Cardiac fibroblast (primary cell): ENCODE data around the gene CUEDC1.
"Not testable (repeated sequence)": the region's sequence is repeated elsewhere in the genome, so short reads cannot be mapped to it uniquely, and the experiment has no call there.

Experiments used
- DNase-seq, 2 donors: peaks; one replicate each; pipeline versions ENCODE4 v3.0.0 to v3.0.0-alpha.2; 2010; ENCODE audit warnings: low read depth in 2 of 2
- H3K4me3 ChIP-seq, 2 donors: replicated peaks in 1 of 2; 1 replicate in 1 of 2; 2 replicates in 1 of 2; pipeline ENCODE4 v1.5.1; 2011; ENCODE audit warnings: low read depth in 2 of 2, low read length in 2 of 2, mild to moderate bottlenecking in 2 of 2, moderate library complexity in 1 of 2
- TF ChIP-seq, protein P1 (sequence below): IDR thresholded peaks from one replicate; pipeline ENCODE4 v1.5.1; 2011; ENCODE audit warnings: low read depth, mild to moderate bottlenecking, low read length, inconsistent platforms

The CUEDC1 gene

DNA sequence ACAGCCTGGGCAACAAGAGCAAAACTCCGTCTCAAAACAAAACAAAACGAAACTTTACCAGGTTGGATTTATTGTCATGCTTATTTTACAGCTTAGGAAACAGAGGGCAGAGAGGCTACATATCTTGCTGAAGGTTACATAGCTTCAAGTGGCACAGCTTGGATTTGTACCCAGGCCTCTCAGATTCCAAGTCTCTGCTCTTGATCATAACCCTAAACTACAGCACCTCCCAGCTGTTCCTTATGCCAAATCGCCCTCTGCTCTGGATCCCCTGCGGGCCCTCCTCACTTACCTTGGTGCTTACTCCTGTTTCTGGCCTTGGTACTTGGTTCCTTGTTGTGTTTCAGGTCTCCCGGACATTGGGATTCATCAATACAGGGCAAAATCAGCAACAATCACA is 11.7 kb upstream of the CUEDC1 start:
- H3K4me3 ChIP-seq: no peak overlapping the region
- DNase-seq: no peak
- TF ChIP-seq, protein P1, sequence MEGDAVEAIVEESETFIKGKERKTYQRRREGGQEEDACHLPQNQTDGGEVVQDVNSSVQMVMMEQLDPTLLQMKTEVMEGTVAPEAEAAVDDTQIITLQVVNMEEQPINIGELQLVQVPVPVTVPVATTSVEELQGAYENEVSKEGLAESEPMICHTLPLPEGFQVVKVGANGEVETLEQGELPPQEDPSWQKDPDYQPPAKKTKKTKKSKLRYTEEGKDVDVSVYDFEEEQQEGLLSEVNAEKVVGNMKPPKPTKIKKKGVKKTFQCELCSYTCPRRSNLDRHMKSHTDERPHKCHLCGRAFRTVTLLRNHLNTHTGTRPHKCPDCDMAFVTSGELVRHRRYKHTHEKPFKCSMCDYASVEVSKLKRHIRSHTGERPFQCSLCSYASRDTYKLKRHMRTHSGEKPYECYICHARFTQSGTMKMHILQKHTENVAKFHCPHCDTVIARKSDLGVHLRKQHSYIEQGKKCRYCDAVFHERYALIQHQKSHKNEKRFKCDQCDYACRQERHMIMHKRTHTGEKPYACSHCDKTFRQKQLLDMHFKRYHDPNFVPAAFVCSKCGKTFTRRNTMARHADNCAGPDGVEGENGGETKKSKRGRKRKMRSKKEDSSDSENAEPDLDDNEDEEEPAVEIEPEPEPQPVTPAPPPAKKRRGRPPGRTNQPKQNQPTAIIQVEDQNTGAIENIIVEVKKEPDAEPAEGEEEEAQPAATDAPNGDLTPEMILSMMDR: no peak

DNA sequence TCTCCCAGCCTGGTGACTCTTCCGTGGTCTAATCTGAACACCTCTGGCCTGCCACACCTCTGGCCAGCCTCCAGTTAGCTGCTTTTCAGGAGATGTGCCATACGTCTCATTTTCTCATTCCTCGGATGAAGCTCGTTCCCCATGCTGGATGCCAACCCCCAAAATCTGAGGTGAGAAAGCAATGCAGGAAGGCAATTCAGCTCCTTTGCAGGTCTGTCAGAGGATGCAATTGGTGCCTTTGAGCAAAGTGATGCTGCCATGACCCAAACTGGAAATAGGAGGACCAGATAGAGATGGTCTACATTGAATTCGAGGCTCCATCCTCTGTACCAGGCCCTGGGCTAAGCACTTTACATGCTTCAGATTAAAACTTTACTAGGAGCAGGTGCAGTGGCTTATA is 11.0 kb upstream of the CUEDC1 start:
- H3K4me3 ChIP-seq: no peak overlapping the region
- TF ChIP-seq, protein P1: no peak
- DNase-seq: no peak

DNA sequence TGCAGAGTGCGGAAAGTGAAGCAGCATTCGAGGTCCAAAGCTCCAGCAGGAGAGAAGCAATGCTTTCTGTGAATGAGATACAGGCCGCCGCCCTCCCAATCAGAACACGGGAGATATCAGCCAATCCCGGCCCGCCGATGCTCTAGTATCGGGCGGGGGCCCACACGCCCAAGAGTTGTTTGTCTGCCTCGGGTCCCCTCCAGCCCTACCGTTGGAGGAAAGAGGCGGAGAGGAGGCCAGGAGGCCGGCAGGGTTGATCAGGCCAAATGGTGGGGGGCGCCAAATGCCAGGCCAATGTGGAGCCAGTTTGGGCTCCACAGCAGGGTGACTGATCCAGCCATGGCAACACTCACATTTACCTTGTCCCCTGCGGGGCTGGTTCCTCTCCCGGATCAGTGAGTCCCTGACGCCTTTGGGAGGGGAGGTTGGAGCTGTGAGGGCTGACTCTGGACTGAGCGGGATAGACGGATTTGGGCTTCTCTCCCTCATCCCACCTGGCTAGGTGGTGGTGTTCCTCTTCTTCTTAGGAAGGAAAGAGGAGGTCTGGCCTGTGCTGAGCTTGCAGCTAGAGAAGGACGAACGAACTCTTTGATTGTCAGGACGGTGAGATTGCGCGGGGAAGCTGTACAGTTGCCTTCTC is 10.4 kb upstream of the CUEDC1 start:
- DNase-seq: no peak
- TF ChIP-seq, protein P1: no peak
- no peak overlapping the region for H3K4me3 ChIP-seq

DNA sequence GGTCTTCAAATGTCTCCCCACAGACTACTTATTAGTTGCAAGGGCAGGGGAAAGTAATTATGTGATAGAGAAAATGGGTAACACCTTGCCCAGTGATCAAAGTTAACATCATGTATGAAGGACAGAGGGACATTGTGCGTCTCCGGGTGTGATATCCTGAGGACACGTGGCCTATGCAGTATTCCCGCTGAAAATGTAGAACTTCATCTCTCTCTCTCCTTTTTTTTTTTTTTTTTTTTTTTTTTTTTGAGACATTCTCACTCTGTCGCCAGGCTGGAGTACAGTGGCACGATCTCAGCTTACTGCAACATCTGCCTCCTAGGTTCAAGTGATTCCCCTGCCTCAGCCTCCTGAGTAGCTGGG is 7.9 kb upstream of the CUEDC1 start:
- TF ChIP-seq, protein P1: no peak
- H3K4me3 ChIP-seq: no peak overlapping the region
- no peak for DNase-seq

DNA sequence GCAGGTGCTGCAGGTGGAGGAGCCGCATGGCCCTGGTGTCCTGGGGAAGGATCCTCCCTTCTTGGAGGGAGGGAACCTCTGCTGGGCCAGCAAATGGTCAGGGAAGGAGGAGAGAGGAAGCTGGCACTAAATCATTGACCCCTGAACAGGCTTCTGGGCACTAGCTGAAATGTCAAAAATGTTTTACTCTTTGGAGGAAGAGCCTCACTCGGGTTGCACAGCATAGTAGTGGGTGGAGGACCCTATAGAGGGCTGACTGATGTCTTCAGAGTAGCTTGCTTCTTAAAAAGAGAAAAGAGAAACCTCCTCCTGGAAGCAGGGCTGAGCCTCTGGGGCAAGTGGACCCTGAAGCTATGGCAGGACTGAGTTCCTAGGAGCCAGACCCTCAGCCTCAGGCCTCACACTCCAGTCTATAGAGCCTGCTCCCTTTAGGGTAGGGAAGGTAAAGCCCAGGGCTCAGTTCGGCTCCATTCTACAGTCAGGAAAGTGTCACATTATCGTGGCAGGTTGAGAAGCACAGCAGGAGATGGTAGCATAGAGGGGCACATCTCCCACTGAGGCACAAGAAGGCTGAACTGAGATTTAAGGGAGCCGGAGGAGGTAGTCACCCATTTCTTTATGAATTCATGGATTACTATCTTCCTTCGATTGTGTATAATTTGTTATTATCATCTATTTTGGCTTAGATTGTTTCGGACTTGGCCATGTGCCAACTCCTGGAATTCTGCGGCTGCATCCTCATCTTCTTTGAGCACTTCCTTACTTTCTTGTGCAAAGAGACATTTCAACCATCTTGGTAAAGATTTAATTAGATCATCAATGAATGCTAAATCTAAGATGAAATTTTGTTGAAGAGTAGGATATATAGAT is 7.3 kb upstream of the CUEDC1 start:
- no peak overlapping the region for H3K4me3 ChIP-seq
- no peak for DNase-seq
- TF ChIP-seq, protein P1: no peak

DNA sequence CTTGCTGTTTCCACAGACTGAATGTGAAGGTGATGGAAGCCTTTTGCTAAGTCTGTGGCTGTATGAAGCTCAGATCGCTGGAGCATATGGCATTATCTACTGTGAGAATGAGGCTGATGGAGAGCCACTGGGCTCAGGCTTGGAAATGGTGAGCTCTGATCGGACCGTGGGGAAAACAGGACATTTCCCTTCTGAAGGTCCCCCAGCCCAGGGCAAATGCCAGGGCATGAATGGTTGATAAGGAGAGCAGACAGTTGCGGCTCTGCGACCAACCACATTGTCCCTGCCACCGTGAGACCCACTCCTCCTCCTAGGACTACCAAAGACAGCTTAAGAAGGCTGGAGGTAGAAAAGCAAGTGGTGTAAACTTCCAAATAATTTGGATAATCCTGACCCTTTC is 4.7 kb upstream of the CUEDC1 start:
- no peak overlapping the region for H3K4me3 ChIP-seq
- TF ChIP-seq, protein P1: no peak
- no peak for DNase-seq

DNA sequence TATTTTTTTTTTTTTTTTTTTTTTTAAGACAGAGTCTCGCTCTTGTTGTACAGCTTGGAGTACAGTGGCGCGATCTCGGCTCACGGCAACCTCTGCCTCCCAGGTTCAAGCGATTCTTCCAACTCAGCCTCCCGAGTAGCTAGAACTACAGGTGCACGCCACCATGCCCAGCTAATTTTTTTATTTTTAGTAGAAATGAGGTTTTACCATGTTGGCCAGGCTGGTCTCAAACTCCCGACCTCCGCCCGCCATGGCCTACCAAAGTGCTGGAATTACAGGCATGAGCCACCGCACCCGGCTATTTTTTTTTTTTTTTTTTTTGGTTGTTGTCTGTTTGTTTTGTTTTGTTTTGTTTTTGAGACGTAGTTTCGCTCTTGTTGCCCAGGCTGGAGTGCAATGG is 3.2 kb upstream of the CUEDC1 start:
- not testable (repeated sequence) for H3K4me3 ChIP-seq, DNase-seq
